ENCODE measurements around the gene TBCEL.
"Not testable (repeated sequence)": the region's sequence is repeated elsewhere in the genome, so short reads cannot be mapped to it uniquely, and the experiment has no call there.

TBCEL gene

GRCh38 chr11:121109471-121109870 is 85.6 kb downstream of the TBCEL start:
- DNase-seq = no peak

- DNase-seq = no peak
These were observed 86.1 kb downstream of the TBCEL start for GRCh38 chr11:121109916-121110586.

GRCh38 chr11:121110871-121111724 is 87.2 kb downstream of the TBCEL start:
- DNase-seq = no peak

GRCh38 chr11:121112498-121113455 is 88.9 kb downstream of the TBCEL start:
- peak; percentile 23 to 70 for DNase-seq

GRCh38 chr11:121113611-121114010 is 89.7 kb downstream of the TBCEL start:
- no peak for DNase-seq

GRCh38 chr11:121115024-121115423 is 91.1 kb downstream of the TBCEL start:
- not testable (repeated sequence) for DNase-seq

GRCh38 chr11:121117788-121118187 is 93.9 kb downstream of the TBCEL start:
- DNase-seq = no peak

- DNase-seq = no peak
These were observed 95.5 kb downstream of the TBCEL start for GRCh38 chr11:121119440-121119839.

GRCh38 chr11:121122328-121122727 is 98.4 kb downstream of the TBCEL start:
- DNase-seq = no peak

GRCh38 chr11:121123496-121124069 is 99.7 kb downstream of the TBCEL start:
- no peak for DNase-seq

GRCh38 chr11:121127809-121128208 is 103.9 kb downstream of the TBCEL start:
- DNase-seq = no peak

- no peak for DNase-seq
These were observed 105.7 kb downstream of the TBCEL start for GRCh38 chr11:121129362-121130340.

GRCh38 chr11:121131656-121132055 is 107.8 kb downstream of the TBCEL start:
- no peak for DNase-seq

- DNase-seq = no peak
These were observed 108.5 kb downstream of the TBCEL start for GRCh38 chr11:121132211-121132976.

- DNase-seq = no peak
These were observed 110.9 kb downstream of the TBCEL start for GRCh38 chr11:121134741-121135312.

GRCh38 chr11:121137005-121137404 is 113.1 kb downstream of the TBCEL start:
- no peak for DNase-seq

GRCh38 chr11:121138259-121138658 is 114.4 kb downstream of the TBCEL start:
- DNase-seq = no peak

- DNase-seq = no peak
These were observed 116.5 kb downstream of the TBCEL start for GRCh38 chr11:121140369-121140768.

Measured in SW 1271 (cell line).